Psoas muscle (tissue), 8 donors: ENCODE measurements around the gene SPOCD1. TPM values are rescaled to one million over a fixed set of nuclear protein-coding genes. Genes with fewer than 3 reads are reported as not detected.

Source experiments
- ATAC-seq, 4 donors: fragments of 200-7000 bp; cut with Tn5 transposase; one replicate each; pipeline ENCODE4 v1.9.1; 2020; ENCODE audit warnings: moderate library complexity in 3 of 4, mild to moderate bottlenecking in 2 of 4
- DNase-seq, 2 donors: peaks; one replicate each; pipeline ENCODE4 v3.0.0-alpha.2; 2020
- H3K27ac ChIP-seq: fragments of 200-600 bp; one replicate; pipeline ENCODE4 v1.8.0; 2022
- H3K27me3 ChIP-seq, 3 donors: fragments of 200-600 bp in 1 of 3; one replicate each; pipeline versions ENCODE4 v1.6.1 to v1.8.0; 2013 to 2022; ENCODE audit warnings: low read length in 2 of 3, mild to moderate bottlenecking in 2 of 3, moderate library complexity in 1 of 3; ENCODE audit not compliant: insufficient read depth in 3 of 3
- H3K36me3 ChIP-seq, 2 donors: fragments of 200-600 bp in 1 of 2; one replicate each; pipeline versions ENCODE4 v1.6.1 to v1.8.0; 2013 to 2022; ENCODE audit warnings: low read depth in 1 of 2, mild to moderate bottlenecking in 1 of 2, moderate library complexity in 1 of 2; ENCODE audit not compliant: insufficient read depth in 1 of 2
- H3K4me1 ChIP-seq: fragments of 200-600 bp; one replicate; pipeline ENCODE4 v1.8.0; 2022
- H3K4me3 ChIP-seq: fragments of 200-600 bp; one replicate; pipeline ENCODE4 v1.8.0; 2022; ENCODE audit warnings: mild to moderate bottlenecking
- H3K9me3 ChIP-seq: fragments of 200-600 bp; one replicate; pipeline ENCODE4 v1.8.0; 2022
- CTCF ChIP-seq: fragments of 200-600 bp; IDR thresholded peaks from one replicate; pipeline ENCODE4 v1.8.0; 2022; ENCODE audit warnings: antibody characterized with exemption
- WGBS, 3 donors: extraction: QIAGEN DNeasy Blood & Tissue Kit; methylation state at CpG; one replicate each; pipeline versions ENCODE4 v1.1.6 to v1.1.7; 2013; 5-methylcytosine and 5-hydroxymethylcytosine counted together
- intact Hi-C, 2 donors: fragments of 100-400 bp; cut with DNase I; formaldehyde crosslinking; loops; one replicate each; pipeline versions ENCODE4 v1.11.0 to v1.14.2; 2022
- polyA plus RNA-seq, 3 donors: library from polyadenylated mRNA; stranded (reverse); fragments of 200-250 nt; gene quantifications; one replicate each; pipeline ENCODE4 v1.2.3, GENCODE V29; 2013
- total RNA-seq, 4 donors: library from RNA; stranded (reverse); fragmentation: NEBNext Ultra II Directional in 2 of 4; extraction: Animal tissue kit (Norgen Biotek cat#: 25700) in 2 of 4; gene quantifications; one replicate each; pipeline versions ENCODE4 v1.2.1 to v1.2.4, GENCODE V29; 2021 to 2023
- donor health status: healthy with polysubstance abuse.
- donor health status: DM: no; HTN: no; CAD: no; lungs with moderate emphysema.
- donor health status: Bipolar disorder and iron deficiency.
- donor health status: healthy.
- donor health status: DM: yes; HTN: yes; CAD: no.
- donor health status: DM: no; HTN: no; CAD: no.
- donor health status: DM: no; HTN: no; CAD: no.
- donor health status: DM: yes; HTN: yes; CAD: no.

SPOCD1 gene
- total and polyA plus RNA-seq, 7 donors: 0.05 to 2.5 (median 0.15) TPM; not detected in 2

- Histone ChIP-seq H3K9me3 (no peaks in the 10 kb centered on the region), H3K36me3 (no peaks in the 10 kb centered on the region), H3K4me3 (no peak overlapping the region), H3K27me3 (peaks cover 0 to 14% (median 0%) of the 10 kb centered on the region in 3 donors), H3K27ac (no peak overlapping the region), H3K4me1 (no peaks in the 10 kb centered on the region)
- peak in 1 of 2 donors; percentile 11 for DNase-seq
- ATAC-seq: no peak
- no peak for TF ChIP-seq CTCF
- intact Hi-C loops: loop anchor here in 1 of 2 donors (10.0 kb wide), 1 partner anchor 215 kb away; no protein-coding TSS in a partner anchor
- 87 to 92% (median 90%) methylated on average over 9 of the region's 9 CpGs for WGBS, 3 donors
These were observed 36.1 kb downstream of the SPOCD1 start for GRCh38 chr1:31779687-31780086.

GRCh38 chr1:31778763-31779488, 36.9 kb downstream of the SPOCD1 start:
- DNase-seq (no peak), ATAC-seq (no peak)
- H3K4me3 ChIP-seq: no peak overlapping the region
- no peak for TF ChIP-seq CTCF
- H3K27ac ChIP-seq: no peak overlapping the region
- H3K4me1 ChIP-seq: no peaks in the 10 kb centered on the region
- H3K27me3 ChIP-seq: peaks cover 0 to 21% (median 3%) of the 10 kb centered on the region in 3 donors
- intact Hi-C loops: no loop called here
- WGBS, 3 donors: 79 to 84% (median 81%) methylated on average over 11 of the region's 11 CpGs
- H3K36me3 ChIP-seq: no peaks in the 10 kb centered on the region
- H3K9me3 ChIP-seq: no peaks in the 10 kb centered on the region

- Histone ChIP-seq H3K36me3 (no peaks in the 10 kb centered on the region), H3K9me3 (no peaks in the 10 kb centered on the region), H3K4me3 (no peak overlapping the region), H3K4me1 (no peaks in the 10 kb centered on the region), H3K27me3 (peaks cover 0 to 44% (median 19%) of the 10 kb centered on the region in 3 donors), H3K27ac (no peak overlapping the region)
- no peak for DNase-seq
- WGBS, 3 donors: 65 to 72% (median 70%) methylated on average over 3 of the region's 3 CpGs
- TF ChIP-seq CTCF: no peak
- intact Hi-C loops: no loop called here
- ATAC-seq: no peak
These were observed 39.3 kb downstream of the SPOCD1 start for GRCh38 chr1:31776516-31776915.

GRCh38 chr1:31776032-31776431, 39.8 kb downstream of the SPOCD1 start:
- H3K9me3 ChIP-seq: no peaks in the 10 kb centered on the region
- intact Hi-C loops: no loop called here
- 82 to 89% (median 85%) methylated on average over 5 of the region's 5 CpGs for WGBS, 3 donors
- no peaks in the 10 kb centered on the region for H3K36me3 ChIP-seq
- ATAC-seq: no peak
- no peak for TF ChIP-seq CTCF
- no peaks in the 10 kb centered on the region for H3K4me1 ChIP-seq
- no peak for DNase-seq
- H3K27ac ChIP-seq: no peak overlapping the region
- H3K4me3 ChIP-seq: no peak overlapping the region
- peaks cover 0 to 44% (median 19%) of the 10 kb centered on the region in 3 donors for H3K27me3 ChIP-seq
